Heart right ventricle (tissue), 16 donors: ENCODE data around the gene ATP2B1. TPM values are rescaled to one million over a fixed set of nuclear protein-coding genes. Genes with fewer than 3 reads are reported as not detected.
"Not testable (repeated sequence)": the region's sequence is repeated elsewhere in the genome, so short reads cannot be mapped to it uniquely, and the experiment has no call there.

Source experiments
- ATAC-seq, 8 donors: fragments of 200-7000 bp; cut with Tn5 transposase; one replicate each; pipeline ENCODE4 v1.9.1; 2020; ENCODE audit warnings: mild to moderate bottlenecking in 8 of 8, moderate library complexity in 8 of 8, moderate number of reproducible peaks in 1 of 8
- DNase-seq, 2 donors: peaks; one replicate each; pipeline ENCODE4 v3.0.0-alpha.2; 2020
- H3K27ac ChIP-seq, 10 donors: fragments of 200-600 bp; sonication (generic) in 2 of 10; one replicate each; pipeline versions ENCODE4 v1.5.0 to v1.8.0; 2020 to 2022; ENCODE audit warnings: mild to moderate bottlenecking in 3 of 10
- H3K27me3 ChIP-seq, 7 donors: fragments of 200-600 bp; one replicate each; pipeline ENCODE4 v1.8.0; 2021 to 2022; ENCODE audit warnings: mild to moderate bottlenecking in 2 of 7
- H3K36me3 ChIP-seq, 9 donors: fragments of 200-600 bp; sonication (generic) in 1 of 9; one replicate each; pipeline versions ENCODE4 v1.5.0 to v1.8.0; 2020 to 2022; ENCODE audit warnings: mild to moderate bottlenecking in 2 of 9
- H3K4me1 ChIP-seq, 9 donors: fragments of 200-600 bp; sonication (generic) in 1 of 9; one replicate each; pipeline versions ENCODE4 v1.5.0 to v1.8.0; 2020 to 2022; ENCODE audit warnings: mild to moderate bottlenecking in 4 of 9
- H3K4me3 ChIP-seq, 10 donors: fragments of 200-600 bp; sonication (generic) in 2 of 10; one replicate each; pipeline versions ENCODE4 v1.5.0 to v1.8.0; 2020 to 2022; ENCODE audit warnings: mild to moderate bottlenecking in 7 of 10, moderate library complexity in 2 of 10
- H3K9me3 ChIP-seq, 11 donors: fragments of 200-600 bp in 10 of 11; sonication (generic) in 2 of 11; one replicate each; pipeline versions ENCODE4 v1.5.0 to v1.8.0; 2013 to 2022; ENCODE audit warnings: mild to moderate bottlenecking in 2 of 11, control low read depth in 1 of 11, moderate library complexity in 1 of 11
- WGBS, 2 donors: extraction: QIAGEN DNeasy Blood & Tissue Kit; methylation state at CpG; one replicate each; pipeline ENCODE4 v1.1.7; 2013; ENCODE audit warnings: inconsistent platforms in 1 of 2; 5-methylcytosine and 5-hydroxymethylcytosine counted together
- intact Hi-C, 10 donors: fragments of 100-400 bp; cut with DNase I; formaldehyde crosslinking; loops; one replicate each; pipeline versions ENCODE4 v1.11.1 to v1.14.2; 2022
- polyA plus RNA-seq, 2 donors: library from polyadenylated mRNA; stranded (reverse); fragments of 200-250 nt; gene quantifications; one replicate each; pipeline ENCODE4 v1.2.3, GENCODE V29; 2013
- total RNA-seq, 10 donors: library from RNA; stranded (reverse); fragmentation: NEBNext Ultra II Directional in 3 of 10; extraction: Animal tissue kit (Norgen Biotek cat#: 25700) in 3 of 10; gene quantifications; one replicate each; pipeline versions ENCODE4 v1.2.1 to v1.2.4, GENCODE V29; 2021 to 2023
- TF ChIP-seq, protein P1 (sequence below), 9 donors: fragments of 200-600 bp; sonication (generic) in 2 of 9; IDR thresholded peaks; one replicate each; pipeline versions ENCODE4 v1.5.0 to v1.8.0; 2021 to 2022; ENCODE audit warnings: antibody characterized with exemption in 9 of 9, mild to moderate bottlenecking in 5 of 9, moderate library complexity in 1 of 9
- donor health status: Arrhythmogenic right ventricular cardiomyopathy.
- donor health status: ischemic (EF 13 %, LVEDD 7.1; RV severe dilation, severe dysfunction).
- donor health status: healthy with polysubstance abuse.
- donor health status: DM: no; HTN: yes; CAD: no.
- donor health status: DM: no; HTN: no; CAD: no.
- donor health status: ischemic (EF 25% LVEDD 6.9; RV normal size, moderate dysfunction).
- donor health status: ischemic (EF 25% LVEDD 5.7; RV mildly dilated, moderate dysfunction).
- donor health status: healthy.
- donor health status: DM: yes; HTN: yes; CAD: no.
- donor health status: Ischemic cardiomyopathy.
- donor health status: ischemic (EF 35%, LVEDD 5.7; RV mildly dilated, moderate dysfunction).
- donor health status: nonischemic (EF 11% LVEDD 7.7; RV severe dilation, severe dysfunction).
- donor health status: DM: yes; HTN: yes; CAD: no.
- donor health status: PGD.
- donor health status: ischemic (EF 29% LVEDD 5.4; RV normal size, mild dysfunction).
- donor health status: nonischemic (EF 23%, LVEDD 6.1; RV moderate dilation, normal function).

The ATP2B1 gene
- total and polyA plus RNA-seq, 12 donors, result 5.9 to 20.5 (median 15.2) TPM

DNA sequence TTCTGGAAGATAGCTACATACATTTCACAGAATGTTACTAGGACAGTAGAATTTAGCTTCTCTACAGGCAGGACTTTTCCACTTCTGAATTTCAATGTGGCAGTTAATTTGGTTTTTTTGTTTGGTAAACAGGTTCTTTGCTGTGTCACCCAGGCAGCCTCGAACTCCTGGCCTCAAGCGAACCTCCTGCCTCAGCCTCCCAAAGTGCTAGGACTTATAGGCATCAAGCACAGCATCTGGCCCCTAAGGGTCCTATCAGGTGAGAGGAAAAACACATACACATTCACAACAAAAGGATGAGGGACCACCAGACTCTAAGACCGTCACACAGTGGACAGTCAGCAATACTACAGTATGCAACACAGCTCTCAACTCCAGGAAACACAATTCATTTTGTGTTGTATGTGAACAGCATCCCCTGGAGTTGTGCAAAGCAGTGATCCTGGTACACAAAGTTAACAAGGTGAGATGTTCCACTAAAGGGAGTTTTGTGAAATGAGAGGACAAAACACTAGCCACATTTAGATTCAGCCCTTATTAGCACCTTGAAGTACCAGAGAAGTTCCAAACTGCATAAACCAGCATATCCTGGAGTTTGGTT is 6.9 kb downstream of the ATP2B1 start:
- Histone ChIP-seq H3K36me3 (no peaks in the 10 kb centered on the region), H3K27me3 (no peaks in the 10 kb centered on the region), H3K9me3 (no peaks in the 10 kb centered on the region), H3K27ac (no peak overlapping the region), H3K4me3 (no peak overlapping the region), H3K4me1 (peaks cover 0 to 31% (median 1%) of the 10 kb centered on the region in 9 donors)
- WGBS, 2 donors, result 97 to 98% methylated on average over 3 of the region's 3 CpGs
- ATAC-seq (no peak), DNase-seq (no peak)
- TF ChIP-seq, protein P1, sequence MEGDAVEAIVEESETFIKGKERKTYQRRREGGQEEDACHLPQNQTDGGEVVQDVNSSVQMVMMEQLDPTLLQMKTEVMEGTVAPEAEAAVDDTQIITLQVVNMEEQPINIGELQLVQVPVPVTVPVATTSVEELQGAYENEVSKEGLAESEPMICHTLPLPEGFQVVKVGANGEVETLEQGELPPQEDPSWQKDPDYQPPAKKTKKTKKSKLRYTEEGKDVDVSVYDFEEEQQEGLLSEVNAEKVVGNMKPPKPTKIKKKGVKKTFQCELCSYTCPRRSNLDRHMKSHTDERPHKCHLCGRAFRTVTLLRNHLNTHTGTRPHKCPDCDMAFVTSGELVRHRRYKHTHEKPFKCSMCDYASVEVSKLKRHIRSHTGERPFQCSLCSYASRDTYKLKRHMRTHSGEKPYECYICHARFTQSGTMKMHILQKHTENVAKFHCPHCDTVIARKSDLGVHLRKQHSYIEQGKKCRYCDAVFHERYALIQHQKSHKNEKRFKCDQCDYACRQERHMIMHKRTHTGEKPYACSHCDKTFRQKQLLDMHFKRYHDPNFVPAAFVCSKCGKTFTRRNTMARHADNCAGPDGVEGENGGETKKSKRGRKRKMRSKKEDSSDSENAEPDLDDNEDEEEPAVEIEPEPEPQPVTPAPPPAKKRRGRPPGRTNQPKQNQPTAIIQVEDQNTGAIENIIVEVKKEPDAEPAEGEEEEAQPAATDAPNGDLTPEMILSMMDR (IDR thresholded peaks at IDR 0.05), result no peak
- intact Hi-C loops, result loop anchor here in 2 of 10 donors (10.0 kb wide), 1 partner anchor 157 kb away; no protein-coding TSS in a partner anchor

GRCh38 chr12:89700191-89700810 is 8.3 kb downstream of the ATP2B1 start:
- TF ChIP-seq, protein P1 (IDR thresholded peaks at IDR 0.05), result no peak
- intact Hi-C loops, result loop anchor here in 2 of 10 donors (10.0 kb wide), 1 partner anchor 156 kb away; no protein-coding TSS in a partner anchor
- WGBS, 2 donors, result 93 to 98% methylated on average over 4 of the region's 4 CpGs

DNA sequence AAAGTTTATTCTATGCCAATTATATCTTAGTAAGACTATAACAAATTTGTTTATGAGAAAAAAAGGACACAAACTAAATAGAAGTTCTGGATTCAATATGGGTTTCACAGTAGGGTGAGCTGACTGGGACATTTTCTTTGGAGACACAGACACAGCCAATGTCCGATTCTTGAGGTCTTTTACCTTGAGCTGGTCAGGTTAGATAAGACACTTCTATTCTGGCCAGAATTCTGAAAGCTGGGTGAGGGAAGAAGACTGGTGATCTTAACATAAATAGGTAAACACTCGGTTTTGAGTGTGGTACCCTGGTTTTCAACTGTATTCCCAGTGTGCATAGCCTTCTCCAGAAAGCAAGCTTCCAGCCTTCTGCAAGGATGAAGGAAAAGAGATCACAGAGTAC is 10.0 kb downstream of the ATP2B1 start:
- H3K4me1 ChIP-seq, result peaks cover 0 to 41% (median 3%) of the 10 kb centered on the region in 9 donors
- no peaks in the 10 kb centered on the region for H3K36me3 ChIP-seq
- no peak overlapping the region for H3K27ac ChIP-seq
- intact Hi-C loops, result no loop called here
- H3K4me3 ChIP-seq, result no peak overlapping the region
- no peaks in the 10 kb centered on the region for H3K27me3 ChIP-seq
- TF ChIP-seq, protein P1 (IDR thresholded peaks at IDR 0.05), result no peak
- ATAC-seq, result no peak
- WGBS, 2 donors, result 85 to 96% methylated on average over 2 of the region's 2 CpGs
- no peaks in the 10 kb centered on the region for H3K9me3 ChIP-seq
- no peak for DNase-seq

More at GRCh38 chr12:89700191-89700810, 8.3 kb downstream of the ATP2B1 start:
- no peak overlapping the region for H3K4me3 ChIP-seq
- peaks cover 0 to 27% (median 0%) of the 10 kb centered on the region in 9 donors for H3K4me1 ChIP-seq
- H3K27me3 ChIP-seq, result no peaks in the 10 kb centered on the region
- ATAC-seq (no peak), DNase-seq (no peak)
- H3K9me3 ChIP-seq, result no peaks in the 10 kb centered on the region
- no peaks in the 10 kb centered on the region for H3K36me3 ChIP-seq
- H3K27ac ChIP-seq, result no peak overlapping the region

DNA sequence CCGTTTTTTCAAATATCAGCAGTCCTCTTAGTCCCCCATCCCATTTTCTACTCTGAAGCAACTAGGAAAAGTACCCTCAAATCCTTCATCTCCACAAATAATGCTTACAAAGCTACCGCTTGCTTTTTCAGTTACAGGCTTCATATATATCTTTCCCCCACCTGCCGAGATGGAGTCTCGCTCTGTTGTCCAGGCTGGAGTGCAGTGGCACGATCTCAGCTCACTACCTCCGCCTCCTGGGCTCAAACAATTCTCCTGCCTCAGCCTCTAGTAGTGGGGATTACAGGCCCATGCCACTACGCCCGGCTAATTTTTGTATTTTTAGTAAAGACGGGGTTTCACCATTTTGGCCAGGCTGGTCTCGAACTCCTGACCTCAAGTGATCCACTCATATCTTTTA is 10.9 kb downstream of the ATP2B1 start:
- H3K27ac ChIP-seq, DNase-seq, H3K9me3 ChIP-seq, H3K36me3 ChIP-seq, H3K27me3 ChIP-seq, H3K4me3 ChIP-seq, ATAC-seq, intact Hi-C loops: not testable (repeated sequence)
- WGBS, 2 donors, result 97% methylated on average over 10 of the region's 10 CpGs
- H3K4me1 ChIP-seq, result peaks cover 0 to 49% (median 8%) of the 10 kb centered on the region in 9 donors

- ATAC-seq (no peak), DNase-seq (no peak)
- Histone ChIP-seq H3K4me3 (no peak overlapping the region), H3K4me1 (peaks cover 0 to 49% (median 8%) of the 10 kb centered on the region in 9 donors), H3K27me3 (no peaks in the 10 kb centered on the region), H3K27ac (no peak overlapping the region), H3K36me3 (no peaks in the 10 kb centered on the region), H3K9me3 (no peaks in the 10 kb centered on the region)
- intact Hi-C loops, result no loop called here
- TF ChIP-seq, protein P1 (IDR thresholded peaks at IDR 0.05), result no peak
Measured at GRCh38 chr12:89697296-89697695, 11.3 kb downstream of the ATP2B1 start.
